HL-60 (cell line): ENCODE data around the gene CACNA1H.

Source experiments
- DNase-seq, 2 experiments: peaks; one replicate each; pipeline ENCODE4 v3.0.0-alpha.2; 2010 to 2020; ENCODE audit warnings: low read depth in 1 of 2, low spot score in 1 of 2
- H3K27ac ChIP-seq: fragments of 250-450 bp; sonication (Bioruptor Pico); replicated peaks from 2 replicates; pipeline ENCODE4 v1.5.1; 2020; ENCODE audit warnings: mild to moderate bottlenecking, moderate library complexity
- H3K27me3 ChIP-seq: fragments of 250-450 bp; sonication (Bioruptor Pico); 2 replicates; pipeline ENCODE4 v1.5.1; 2021; ENCODE audit warnings: mild to moderate bottlenecking, moderate library complexity; ENCODE audit not compliant: insufficient read depth, poor library complexity, severe bottlenecking
- H3K4me3 ChIP-seq: replicated peaks from 2 replicates; pipeline ENCODE4 v1.5.1; 2011; ENCODE audit warnings: mild to moderate bottlenecking, control low read depth, low read length; ENCODE audit not compliant: insufficient read depth
- GABPA ChIP-seq: IDR thresholded peaks from 2 replicates; pipeline ENCODE4 v1.6.1; 2012; ENCODE audit warnings: low read depth
- POLR2AphosphoS5 ChIP-seq: IDR thresholded peaks from 2 replicates; pipeline ENCODE4 v1.6.1; 2012; ENCODE audit warnings: low read depth
- SPI1 ChIP-seq: IDR thresholded peaks from 2 replicates; pipeline ENCODE4 v1.6.1; 2012; ENCODE audit warnings: low read depth, mild to moderate bottlenecking, borderline replicate concordance
- TF ChIP-seq, protein P1 (sequence below): IDR thresholded peaks from 2 replicates; pipeline ENCODE4 v1.6.1; 2012; ENCODE audit warnings: low read depth; ENCODE audit not compliant: insufficient replicate concordance
- TF ChIP-seq, protein P2 (sequence below): IDR thresholded peaks from one replicate; pipeline ENCODE4 v1.5.1; 2011; ENCODE audit warnings: low read length, control low read depth, inconsistent platforms; ENCODE audit not compliant: insufficient read depth

CACNA1H gene

DNA sequence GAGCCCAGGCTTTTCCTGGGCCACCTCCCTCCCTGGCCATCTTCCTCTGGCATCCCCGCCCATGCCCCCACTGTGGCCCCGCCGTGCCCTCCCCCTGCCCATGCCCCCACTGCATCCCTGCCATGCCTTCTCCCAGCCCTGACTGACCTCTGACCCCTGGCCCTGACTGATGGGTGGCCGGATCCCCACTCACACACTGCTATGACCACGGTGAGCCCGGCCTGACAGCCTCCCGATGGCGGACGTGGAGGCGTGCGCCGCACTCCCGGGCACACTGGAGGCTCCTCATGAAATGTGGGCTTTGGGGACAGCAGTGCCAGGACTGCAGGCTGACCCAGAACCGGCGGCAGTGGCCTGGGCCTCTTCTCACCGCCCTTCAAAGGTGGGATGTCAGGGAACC, 46.2 kb upstream of the CACNA1H start:
- Histone ChIP-seq H3K27me3 (peaks cover 20% of the 10 kb centered on the region), H3K27ac (no peak overlapping the region), H3K4me3 (no peak overlapping the region)
- TF ChIP-seq POLR2AphosphoS5: no peak
- TF ChIP-seq GABPA: no peak
- TF ChIP-seq, protein P1, sequence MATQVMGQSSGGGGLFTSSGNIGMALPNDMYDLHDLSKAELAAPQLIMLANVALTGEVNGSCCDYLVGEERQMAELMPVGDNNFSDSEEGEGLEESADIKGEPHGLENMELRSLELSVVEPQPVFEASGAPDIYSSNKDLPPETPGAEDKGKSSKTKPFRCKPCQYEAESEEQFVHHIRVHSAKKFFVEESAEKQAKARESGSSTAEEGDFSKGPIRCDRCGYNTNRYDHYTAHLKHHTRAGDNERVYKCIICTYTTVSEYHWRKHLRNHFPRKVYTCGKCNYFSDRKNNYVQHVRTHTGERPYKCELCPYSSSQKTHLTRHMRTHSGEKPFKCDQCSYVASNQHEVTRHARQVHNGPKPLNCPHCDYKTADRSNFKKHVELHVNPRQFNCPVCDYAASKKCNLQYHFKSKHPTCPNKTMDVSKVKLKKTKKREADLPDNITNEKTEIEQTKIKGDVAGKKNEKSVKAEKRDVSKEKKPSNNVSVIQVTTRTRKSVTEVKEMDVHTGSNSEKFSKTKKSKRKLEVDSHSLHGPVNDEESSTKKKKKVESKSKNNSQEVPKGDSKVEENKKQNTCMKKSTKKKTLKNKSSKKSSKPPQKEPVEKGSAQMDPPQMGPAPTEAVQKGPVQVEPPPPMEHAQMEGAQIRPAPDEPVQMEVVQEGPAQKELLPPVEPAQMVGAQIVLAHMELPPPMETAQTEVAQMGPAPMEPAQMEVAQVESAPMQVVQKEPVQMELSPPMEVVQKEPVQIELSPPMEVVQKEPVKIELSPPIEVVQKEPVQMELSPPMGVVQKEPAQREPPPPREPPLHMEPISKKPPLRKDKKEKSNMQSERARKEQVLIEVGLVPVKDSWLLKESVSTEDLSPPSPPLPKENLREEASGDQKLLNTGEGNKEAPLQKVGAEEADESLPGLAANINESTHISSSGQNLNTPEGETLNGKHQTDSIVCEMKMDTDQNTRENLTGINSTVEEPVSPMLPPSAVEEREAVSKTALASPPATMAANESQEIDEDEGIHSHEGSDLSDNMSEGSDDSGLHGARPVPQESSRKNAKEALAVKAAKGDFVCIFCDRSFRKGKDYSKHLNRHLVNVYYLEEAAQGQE: no peak
- TF ChIP-seq, protein P2, sequence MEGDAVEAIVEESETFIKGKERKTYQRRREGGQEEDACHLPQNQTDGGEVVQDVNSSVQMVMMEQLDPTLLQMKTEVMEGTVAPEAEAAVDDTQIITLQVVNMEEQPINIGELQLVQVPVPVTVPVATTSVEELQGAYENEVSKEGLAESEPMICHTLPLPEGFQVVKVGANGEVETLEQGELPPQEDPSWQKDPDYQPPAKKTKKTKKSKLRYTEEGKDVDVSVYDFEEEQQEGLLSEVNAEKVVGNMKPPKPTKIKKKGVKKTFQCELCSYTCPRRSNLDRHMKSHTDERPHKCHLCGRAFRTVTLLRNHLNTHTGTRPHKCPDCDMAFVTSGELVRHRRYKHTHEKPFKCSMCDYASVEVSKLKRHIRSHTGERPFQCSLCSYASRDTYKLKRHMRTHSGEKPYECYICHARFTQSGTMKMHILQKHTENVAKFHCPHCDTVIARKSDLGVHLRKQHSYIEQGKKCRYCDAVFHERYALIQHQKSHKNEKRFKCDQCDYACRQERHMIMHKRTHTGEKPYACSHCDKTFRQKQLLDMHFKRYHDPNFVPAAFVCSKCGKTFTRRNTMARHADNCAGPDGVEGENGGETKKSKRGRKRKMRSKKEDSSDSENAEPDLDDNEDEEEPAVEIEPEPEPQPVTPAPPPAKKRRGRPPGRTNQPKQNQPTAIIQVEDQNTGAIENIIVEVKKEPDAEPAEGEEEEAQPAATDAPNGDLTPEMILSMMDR: no peak
- TF ChIP-seq SPI1: no peak
- DNase-seq: no peak

DNA sequence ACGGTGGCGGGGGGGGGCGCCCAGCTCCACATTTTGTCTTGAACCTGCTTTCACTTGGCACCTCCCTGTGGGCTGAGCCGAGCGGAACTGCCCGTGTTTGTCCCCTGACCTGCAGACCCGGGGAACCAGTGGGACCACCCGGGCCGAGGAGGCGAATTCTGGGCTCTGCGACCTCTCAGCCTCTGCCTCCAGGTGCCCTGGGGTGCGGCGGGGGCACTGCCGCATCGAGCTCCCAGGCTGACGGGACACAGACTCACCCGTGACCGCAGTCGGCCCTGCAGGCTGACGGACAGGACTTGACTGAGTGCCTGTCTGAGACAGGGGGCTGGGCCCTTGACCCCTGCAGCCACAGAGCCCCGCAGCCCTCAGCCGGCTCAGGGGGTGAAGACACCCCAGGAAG, 45.8 kb upstream of the CACNA1H start:
- TF ChIP-seq, protein P2: no peak
- TF ChIP-seq SPI1: no peak
- no peak for TF ChIP-seq GABPA
- TF ChIP-seq POLR2AphosphoS5: no peak
- TF ChIP-seq, protein P1: no peak
- Histone ChIP-seq H3K27me3 (peaks cover 21% of the 10 kb centered on the region), H3K4me3 (no peak overlapping the region), H3K27ac (no peak overlapping the region)
- no peak for DNase-seq

DNA sequence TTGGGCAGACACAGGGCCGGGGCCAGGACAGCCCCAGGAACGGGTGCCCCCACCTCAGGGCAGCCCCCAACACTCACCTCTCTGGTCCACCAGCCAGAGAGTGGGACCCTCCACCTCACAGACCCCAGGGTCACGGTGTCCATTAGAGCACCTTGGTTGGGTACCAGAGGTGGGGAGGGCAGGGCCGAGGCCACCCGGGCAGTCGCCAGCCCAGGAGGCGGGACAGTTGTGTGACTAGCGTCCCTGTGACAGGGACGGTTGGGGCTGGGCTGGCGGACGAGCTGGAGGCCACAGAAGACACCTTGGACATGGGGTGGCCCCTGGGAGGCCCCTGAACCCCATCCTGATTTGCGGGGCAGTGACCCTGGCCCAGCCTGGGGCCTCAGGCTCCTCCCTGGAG, 45.2 kb upstream of the CACNA1H start:
- no peak for DNase-seq
- Histone ChIP-seq H3K4me3 (no peak overlapping the region), H3K27me3 (peaks cover 21% of the 10 kb centered on the region), H3K27ac (no peak overlapping the region)
- TF ChIP-seq POLR2AphosphoS5 (no peak), SPI1 (no peak)

DNA sequence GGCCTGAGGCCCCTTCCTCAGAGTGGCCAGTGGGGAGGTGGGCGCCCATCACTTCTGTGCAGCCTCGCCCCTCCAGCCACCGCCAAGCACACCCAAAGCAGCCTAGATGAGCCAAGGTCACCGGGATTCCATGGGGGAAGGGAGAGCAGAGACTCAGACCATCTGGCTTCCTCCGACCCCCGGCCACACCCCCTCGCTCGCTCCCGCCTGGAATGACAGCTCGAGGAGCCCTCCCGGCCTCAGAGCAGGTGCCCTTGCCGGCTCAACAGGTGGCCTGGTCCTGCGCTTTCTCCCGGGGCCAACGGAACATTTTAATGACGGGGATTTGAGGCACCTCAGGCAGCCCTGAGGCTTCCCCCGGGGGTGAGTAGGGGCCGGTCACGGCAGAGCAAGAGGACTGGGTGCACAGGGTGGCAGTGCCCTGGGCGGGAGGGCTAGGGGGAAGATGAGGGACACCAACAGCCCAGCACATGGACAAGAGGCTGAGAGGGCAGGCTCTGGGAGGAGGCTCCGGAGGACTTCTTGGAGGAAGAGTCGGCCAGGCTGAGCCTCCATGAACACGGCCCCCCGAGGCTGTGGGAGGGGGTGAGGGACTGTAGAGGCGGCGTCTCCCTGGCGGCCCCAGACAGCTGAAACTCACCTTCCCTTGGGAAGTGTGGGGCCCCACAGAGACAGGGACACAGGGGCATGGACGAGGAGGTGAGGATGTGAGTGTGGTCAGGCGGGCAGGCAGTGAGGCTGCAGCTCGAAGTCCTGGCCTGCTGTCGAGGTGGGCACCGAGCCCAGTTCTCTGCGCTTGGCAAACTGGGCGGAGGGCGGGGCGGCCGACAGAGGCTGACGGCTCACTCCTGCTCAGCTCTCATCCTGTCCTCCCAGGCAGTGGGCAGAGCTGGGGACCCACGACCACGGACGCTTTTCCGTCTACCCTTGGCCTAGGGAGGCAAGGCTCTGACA, 44.3 kb upstream of the CACNA1H start:
- H3K27ac ChIP-seq: no peak overlapping the region
- no peak for DNase-seq
- TF ChIP-seq, protein P1: no peak
- TF ChIP-seq SPI1 (no peak), GABPA (no peak), POLR2AphosphoS5 (no peak)
- TF ChIP-seq, protein P2: no peak
- no peak overlapping the region for H3K4me3 ChIP-seq
- H3K27me3 ChIP-seq: peaks cover 15% of the 10 kb centered on the region
